OCI-LY7 (cell line): ENCODE data around the gene HNRNPL.

ENCODE experiments used
- CTCF ChIP-seq: fragments of 200-600 bp; sonication (generic); conservative IDR thresholded peaks from 2 replicates; pipeline ENCODE4 v1.5.1; 2014; ENCODE audit warnings: mild to moderate bottlenecking, antibody characterized with exemption, low read length, moderate library complexity, mixed read lengths
- EZH2phosphoT487 ChIP-seq: fragments of 200-600 bp; sonication (generic); IDR thresholded peaks from 2 replicates; pipeline ENCODE4 v1.6.1; 2018; ENCODE audit warnings: low read depth, borderline replicate concordance, mild to moderate bottlenecking, mixed run types, antibody characterized with exemption, low read length, moderate library complexity, mixed read lengths

GRCh38 chr19:38837656-38838121 is 12.1 kb downstream of the HNRNPL start:
- TF ChIP-seq EZH2phosphoT487: no peak
- no peak for TF ChIP-seq CTCF
